ENCODE measurements around the gene CD81.

The CD81 gene

GRCh38 chr11:2375964-2376551, 1.1 kb upstream of the CD81 start:
- TF ChIP-seq CTCF (IDR thresholded peaks at IDR 0.05; ENCODE audit: low read depth, low read length, missing control alignments) = no peak
- no peak overlapping the region for H3K4me3 ChIP-seq (replicated peaks; ENCODE audit: low read depth, low read length)
- no peak for DNase-seq (ENCODE audit: extremely low read depth, low read depth)

GRCh38 chr11:2377511-2378443, 667 bp downstream of the CD81 start:
- peak overlapping the region; percentile 98 for H3K4me3 ChIP-seq (replicated peaks; ENCODE audit: low read depth, low read length)
- no peak for DNase-seq (ENCODE audit: extremely low read depth, low read depth)
- TF ChIP-seq CTCF (IDR thresholded peaks at IDR 0.05; ENCODE audit: low read depth, low read length, missing control alignments) = no peak

- no peak for TF ChIP-seq CTCF (IDR thresholded peaks at IDR 0.05; ENCODE audit: low read depth, low read length, missing control alignments)
- peak overlapping the region; percentile 98 for H3K4me3 ChIP-seq (replicated peaks; ENCODE audit: low read depth, low read length)
- DNase-seq (ENCODE audit: extremely low read depth, low read depth) = peak; percentile 56
Observed at GRCh38 chr11:2378527-2379210, 1.6 kb downstream of the CD81 start.

- no peak for DNase-seq (ENCODE audit: extremely low read depth, low read depth)
- TF ChIP-seq CTCF (IDR thresholded peaks at IDR 0.05; ENCODE audit: low read depth, low read length, missing control alignments) = no peak
- H3K4me3 ChIP-seq (replicated peaks; ENCODE audit: low read depth, low read length) = peak overlapping the region; percentile 98
Observed at GRCh38 chr11:2379466-2380174, 2.5 kb downstream of the CD81 start.

- H3K4me3 ChIP-seq (replicated peaks; ENCODE audit: low read depth, low read length) = peak overlapping the region; percentile 98
- no peak for DNase-seq (ENCODE audit: extremely low read depth, low read depth)
- no peak for TF ChIP-seq CTCF (IDR thresholded peaks at IDR 0.05; ENCODE audit: low read depth, low read length, missing control alignments)
Observed at GRCh38 chr11:2380396-2380795, 3.3 kb downstream of the CD81 start.

GRCh38 chr11:2380807-2381350, 3.8 kb downstream of the CD81 start:
- no peak for DNase-seq (ENCODE audit: extremely low read depth, low read depth)
- peak overlapping the region; percentile 98 for H3K4me3 ChIP-seq (replicated peaks; ENCODE audit: low read depth, low read length)
- TF ChIP-seq CTCF (IDR thresholded peaks at IDR 0.05; ENCODE audit: low read depth, low read length, missing control alignments) = no peak

Measured in HFF-Myc (cell line).